GM10266 (cell line): ENCODE measurements around the gene SCPEP1.

Experiments used
- DNase-seq: peaks from one replicate; pipeline ENCODE4 v3.0.0; 2012; ENCODE audit errors: extremely low spot score
- TF ChIP-seq, protein P1 (sequence below): IDR thresholded peaks from 2 replicates; pipeline ENCODE4 v1.5.1; 2012; ENCODE audit warnings: mild to moderate bottlenecking, low read depth; ENCODE audit not compliant: control insufficient read depth, insufficient read depth; ENCODE audit errors: missing control alignments

Gene SCPEP1

DNA sequence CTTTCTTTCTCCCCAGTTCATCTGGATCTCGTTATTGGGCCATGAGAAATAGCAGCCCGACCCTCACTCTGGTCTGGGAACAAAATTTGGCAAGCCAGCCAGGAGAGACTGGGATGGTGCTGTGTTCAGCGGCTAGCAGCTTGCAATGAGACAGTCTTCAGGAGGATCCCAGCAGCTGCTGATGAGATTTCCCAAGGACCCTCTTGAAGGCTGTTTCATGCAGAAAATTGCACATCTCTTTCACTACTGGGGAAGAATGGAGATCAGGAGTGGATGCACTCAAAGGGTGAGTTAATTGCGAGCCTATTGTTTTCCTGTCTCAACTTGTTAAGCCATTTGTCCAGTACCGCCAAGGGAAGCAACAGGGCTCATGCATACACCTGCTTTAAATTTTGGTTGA, 11.6 kb upstream of the SCPEP1 start:
- TF ChIP-seq, protein P1, sequence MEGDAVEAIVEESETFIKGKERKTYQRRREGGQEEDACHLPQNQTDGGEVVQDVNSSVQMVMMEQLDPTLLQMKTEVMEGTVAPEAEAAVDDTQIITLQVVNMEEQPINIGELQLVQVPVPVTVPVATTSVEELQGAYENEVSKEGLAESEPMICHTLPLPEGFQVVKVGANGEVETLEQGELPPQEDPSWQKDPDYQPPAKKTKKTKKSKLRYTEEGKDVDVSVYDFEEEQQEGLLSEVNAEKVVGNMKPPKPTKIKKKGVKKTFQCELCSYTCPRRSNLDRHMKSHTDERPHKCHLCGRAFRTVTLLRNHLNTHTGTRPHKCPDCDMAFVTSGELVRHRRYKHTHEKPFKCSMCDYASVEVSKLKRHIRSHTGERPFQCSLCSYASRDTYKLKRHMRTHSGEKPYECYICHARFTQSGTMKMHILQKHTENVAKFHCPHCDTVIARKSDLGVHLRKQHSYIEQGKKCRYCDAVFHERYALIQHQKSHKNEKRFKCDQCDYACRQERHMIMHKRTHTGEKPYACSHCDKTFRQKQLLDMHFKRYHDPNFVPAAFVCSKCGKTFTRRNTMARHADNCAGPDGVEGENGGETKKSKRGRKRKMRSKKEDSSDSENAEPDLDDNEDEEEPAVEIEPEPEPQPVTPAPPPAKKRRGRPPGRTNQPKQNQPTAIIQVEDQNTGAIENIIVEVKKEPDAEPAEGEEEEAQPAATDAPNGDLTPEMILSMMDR = no peak
- no peak for DNase-seq

DNA sequence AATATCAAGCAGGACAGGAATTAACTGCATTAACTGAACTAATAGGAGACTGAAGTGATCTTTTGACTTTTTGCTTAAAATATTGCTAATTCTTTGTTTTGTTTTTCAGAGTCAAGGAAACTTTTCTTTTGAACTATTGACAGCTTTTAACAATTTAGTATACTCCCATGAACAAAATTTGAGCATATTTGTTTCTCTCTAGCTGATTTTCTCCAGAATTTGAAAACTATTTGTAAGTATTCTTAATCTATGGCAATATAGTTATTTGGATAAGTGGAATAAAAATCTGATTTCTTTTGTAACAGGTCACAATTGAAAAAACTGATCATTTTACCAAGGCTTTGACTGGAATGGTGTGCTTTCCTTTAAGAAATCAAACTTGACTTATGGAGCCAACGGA, 7.0 kb upstream of the SCPEP1 start:
- TF ChIP-seq, protein P1 = no peak
- no peak for DNase-seq

DNA sequence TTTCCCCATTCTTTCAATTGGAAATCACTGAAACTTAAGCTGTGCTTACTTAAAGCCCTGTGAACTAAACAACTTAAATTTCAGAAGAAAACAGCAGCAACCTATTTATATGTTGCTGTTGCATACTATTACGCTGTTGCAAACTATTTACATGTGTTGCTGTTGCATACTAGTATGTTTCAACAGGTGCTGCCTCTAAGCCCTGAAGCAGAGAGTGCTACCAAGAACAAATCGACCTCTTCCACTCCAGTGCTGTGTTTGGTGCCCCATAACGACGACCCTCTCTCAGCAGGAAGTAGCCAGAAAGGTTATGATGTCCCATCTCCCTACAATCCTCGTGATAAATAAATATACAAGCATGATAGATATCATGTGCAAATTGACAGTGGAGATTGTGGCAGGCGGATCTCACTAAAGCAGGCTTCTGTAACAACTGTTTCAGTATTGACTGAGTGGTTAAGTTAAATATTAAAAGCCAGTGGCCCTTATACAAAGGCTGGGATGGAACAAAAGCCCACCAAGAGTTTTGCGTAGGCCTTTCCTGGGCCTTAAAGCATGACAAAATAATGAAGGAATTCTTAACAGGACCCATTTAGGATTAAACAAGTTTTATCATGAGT, 5.7 kb upstream of the SCPEP1 start:
- DNase-seq = no peak
- TF ChIP-seq, protein P1 = no peak

DNA sequence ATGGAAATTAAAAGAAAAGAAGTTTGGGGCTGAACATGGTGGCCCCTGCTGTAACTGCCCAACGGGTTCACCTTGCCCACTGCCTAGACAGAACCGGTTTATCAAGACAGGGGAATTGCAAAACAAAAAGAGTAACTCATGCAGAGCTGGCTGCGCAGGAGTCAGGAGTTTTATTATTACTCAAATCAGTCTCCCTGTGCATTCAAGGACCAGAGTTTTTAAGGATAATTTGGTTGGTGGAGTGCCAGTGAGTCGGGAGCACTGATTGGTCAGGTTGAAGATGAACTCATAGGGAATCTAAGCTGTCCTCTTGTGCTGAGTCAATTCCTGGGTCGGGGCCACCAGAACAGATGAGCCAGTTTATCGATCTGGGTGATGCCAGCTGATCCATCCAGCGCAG, 4.4 kb upstream of the SCPEP1 start:
- no peak for DNase-seq
- TF ChIP-seq, protein P1 = no peak

DNA sequence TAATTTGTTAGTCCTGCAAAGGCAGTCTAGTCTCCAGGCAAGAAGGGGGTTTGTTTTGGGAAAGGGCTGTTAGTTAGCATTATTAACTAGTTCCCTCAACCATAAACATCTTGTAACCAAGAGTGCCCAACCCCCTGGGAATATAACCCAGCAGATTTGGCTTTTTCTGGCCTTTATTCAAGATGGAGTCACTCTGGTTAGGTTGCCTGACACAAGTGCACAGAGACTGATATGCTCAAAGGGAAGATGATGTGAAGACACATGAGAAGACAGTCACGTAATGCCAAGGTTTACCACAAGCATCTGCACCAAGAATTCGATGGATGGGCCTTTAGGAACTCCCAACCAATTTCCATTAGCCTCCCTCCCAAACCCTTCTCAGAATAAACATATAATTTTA, 3.9 kb upstream of the SCPEP1 start:
- TF ChIP-seq, protein P1 = no peak
- no peak for DNase-seq

DNA sequence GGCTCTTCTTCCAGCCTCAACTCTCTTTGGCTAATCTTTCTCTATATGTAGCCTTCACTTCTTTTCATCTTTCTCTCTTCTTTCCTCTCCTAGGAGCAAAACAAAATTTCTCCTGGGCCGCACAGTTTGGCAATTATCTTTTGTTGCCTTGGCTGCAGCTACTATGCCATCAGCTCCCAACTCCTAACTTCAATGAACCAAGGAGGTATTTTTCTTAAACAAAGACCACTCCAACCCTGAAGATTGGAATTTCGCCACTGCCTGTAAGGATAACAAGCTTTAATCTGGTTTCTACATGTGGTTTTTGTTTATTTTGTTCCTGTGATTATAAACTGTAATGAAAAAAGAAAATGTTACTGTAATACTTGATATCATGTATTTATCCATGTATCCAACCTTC, 2.3 kb upstream of the SCPEP1 start:
- no peak for DNase-seq
- TF ChIP-seq, protein P1 = no peak

DNA sequence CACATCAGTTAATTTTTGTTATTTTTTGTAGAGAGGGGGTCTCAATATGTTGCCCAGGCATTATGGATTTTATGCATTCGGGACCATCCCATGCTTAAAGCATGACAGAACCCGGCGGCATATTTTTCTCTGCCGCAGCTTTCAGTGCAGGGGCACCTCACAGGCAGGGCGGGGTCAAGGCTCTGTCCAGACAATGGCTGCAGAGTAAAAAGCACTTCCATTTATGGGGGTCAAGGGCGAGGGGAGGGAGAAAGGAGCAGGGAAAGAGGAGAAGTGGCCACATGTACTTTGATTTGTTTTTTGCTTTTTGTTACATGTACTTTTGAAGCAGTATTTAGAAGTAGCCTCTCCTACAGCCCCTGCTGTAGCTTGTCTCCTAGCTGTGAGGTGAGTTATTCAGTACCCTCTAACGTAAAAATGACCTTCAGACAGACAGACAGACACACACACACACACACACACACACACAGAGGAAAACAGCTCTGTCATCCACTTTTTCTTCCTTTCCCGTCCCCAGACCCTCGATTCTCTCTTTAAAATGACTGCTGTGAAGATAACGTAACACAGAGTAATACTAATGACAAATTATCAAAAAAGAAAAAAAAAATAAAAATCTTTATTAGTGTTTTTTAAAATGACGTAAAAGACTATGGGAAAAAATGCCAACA, 856 bp upstream of the SCPEP1 start:
- no peak for DNase-seq
- TF ChIP-seq, protein P1 = no peak
